HG03095 (cell line): Measurements from ENCODE around the gene C11orf86.

Experiments used
- ATAC-seq: cut with Tn5 transposase; IDR thresholded peaks from one replicate; pipeline ENCODE4 v1.9.1; 2021; ENCODE audit warnings: moderate library complexity; ENCODE audit not compliant: unreplicated experiment

Gene C11orf86

GRCh38 chr11:66966351-66966750, 8.8 kb upstream of the C11orf86 start:
- ATAC-seq, result no peak

- no peak for ATAC-seq
Observed at GRCh38 chr11:66967670-66968425, 7.3 kb upstream of the C11orf86 start.

DNA sequence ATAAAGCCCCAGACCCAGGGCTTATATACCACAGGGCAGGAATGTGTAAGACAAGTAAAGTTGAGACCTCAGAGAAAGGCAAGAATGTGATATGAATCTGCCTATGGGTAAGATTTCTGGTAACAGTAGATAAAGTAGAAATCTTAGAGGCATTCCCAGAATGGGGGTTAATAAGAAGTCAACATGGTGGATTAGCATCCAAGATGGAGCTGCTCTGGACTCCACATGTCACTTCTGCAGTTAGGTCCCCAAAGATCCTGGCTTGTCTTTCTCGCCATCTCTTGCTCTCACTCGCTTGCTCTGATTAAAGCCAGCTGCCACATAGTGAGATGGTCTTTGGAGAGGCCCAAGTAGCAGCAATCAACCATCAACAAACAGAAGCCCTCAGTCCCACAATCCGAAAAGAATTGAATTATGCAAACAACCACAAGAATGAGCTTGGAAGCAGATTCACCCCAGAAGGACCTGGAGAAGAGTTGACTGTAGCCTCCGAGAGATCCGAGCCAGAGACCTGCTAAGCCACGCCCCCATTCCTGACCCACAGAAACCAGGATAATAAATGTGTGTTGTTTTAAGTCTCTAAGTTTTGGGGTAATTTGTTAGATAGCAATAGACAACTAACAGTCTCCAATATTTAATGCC, 5.4 kb upstream of the C11orf86 start:
- ATAC-seq, result no peak

- ATAC-seq, result no peak
Observed at GRCh38 chr11:66970371-66970806, 4.7 kb upstream of the C11orf86 start.

DNA sequence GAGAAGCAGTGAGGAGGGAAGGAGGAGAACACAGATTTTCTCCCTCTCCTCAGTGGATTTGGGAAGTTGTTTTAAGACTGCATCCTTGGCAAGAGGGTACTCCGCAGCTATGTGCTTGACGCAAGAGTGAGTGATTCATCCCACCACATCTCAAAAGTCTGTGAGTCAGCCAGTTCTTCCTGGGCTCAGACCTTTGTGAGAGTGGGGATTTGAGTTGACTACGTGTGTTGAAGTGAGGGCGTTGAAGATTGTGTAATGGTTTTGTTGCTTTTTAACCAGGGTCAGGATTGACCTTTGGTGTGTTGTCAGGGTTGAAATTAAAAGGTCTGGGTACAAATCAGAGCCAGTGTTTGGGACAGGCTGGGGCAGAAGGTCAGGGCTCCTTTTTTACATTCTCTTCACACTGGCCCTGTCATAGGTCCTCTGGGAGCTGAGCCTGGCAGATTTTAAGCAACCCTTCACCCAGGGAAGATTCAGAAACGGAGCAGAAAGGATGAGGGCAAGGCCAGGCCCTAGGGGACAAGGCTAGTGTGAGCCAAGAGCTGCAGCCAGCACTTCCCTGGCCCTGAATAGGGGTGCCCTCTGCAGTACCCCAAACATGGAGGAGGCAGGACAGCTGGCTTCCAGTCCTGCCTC, 4.2 kb upstream of the C11orf86 start:
- no peak for ATAC-seq

- no peak for ATAC-seq
Observed at GRCh38 chr11:66971488-66971887, 3.6 kb upstream of the C11orf86 start.

GRCh38 chr11:66973956-66974580, 1.0 kb upstream of the C11orf86 start:
- no peak for ATAC-seq

DNA sequence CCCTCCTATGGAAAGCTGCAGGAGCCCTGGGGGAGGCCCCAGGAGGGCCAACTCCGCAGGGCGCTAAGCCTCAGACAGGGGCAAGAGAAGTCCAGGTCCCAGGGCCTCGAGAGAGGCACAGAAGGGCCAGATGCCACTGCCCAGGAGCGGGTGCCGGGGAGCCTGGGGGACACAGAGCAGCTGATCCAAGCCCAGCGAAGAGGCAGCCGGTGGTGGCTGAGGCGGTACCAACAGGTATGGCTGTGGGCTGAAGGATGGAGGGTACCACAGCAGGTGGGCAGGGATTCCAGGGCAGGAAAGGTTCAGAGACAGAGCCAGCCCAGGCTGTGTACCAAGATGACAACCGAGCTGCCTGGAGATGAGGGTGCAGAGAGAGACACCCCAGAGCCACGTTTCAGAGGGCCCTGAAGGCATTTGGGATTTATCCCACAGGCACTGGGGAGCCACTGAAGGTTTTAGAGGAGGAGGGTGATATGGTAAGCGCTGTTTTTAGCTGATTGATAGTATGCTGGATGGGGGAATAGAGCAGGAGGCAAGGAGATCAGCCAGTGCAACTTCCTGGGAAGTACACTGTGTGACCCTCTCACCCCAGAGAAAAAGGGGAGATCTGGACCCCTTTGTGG, 412 bp downstream of the C11orf86 start:
- no peak for ATAC-seq

DNA sequence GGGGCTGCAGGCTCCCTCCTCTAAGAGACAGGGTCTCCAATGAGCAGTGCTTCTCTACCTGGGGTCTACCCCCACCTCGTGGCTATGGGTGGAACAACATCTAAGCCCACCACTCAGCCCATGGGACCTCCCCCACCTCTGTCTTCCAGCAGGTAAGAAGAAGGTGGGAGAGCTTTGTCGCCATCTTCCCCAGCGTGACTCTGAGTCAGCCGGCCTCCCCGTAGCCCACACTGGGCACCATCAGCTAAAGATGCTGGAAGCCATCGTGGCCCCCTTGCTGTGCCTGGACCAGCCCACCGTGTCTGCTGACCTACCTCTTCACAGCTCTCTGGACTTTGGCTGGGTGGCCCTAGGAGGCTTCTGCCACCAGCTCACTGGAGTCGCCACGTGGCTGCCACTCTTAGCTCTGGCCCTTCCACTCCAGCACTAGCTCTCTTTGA, 944 bp downstream of the C11orf86 start:
- no peak for ATAC-seq

DNA sequence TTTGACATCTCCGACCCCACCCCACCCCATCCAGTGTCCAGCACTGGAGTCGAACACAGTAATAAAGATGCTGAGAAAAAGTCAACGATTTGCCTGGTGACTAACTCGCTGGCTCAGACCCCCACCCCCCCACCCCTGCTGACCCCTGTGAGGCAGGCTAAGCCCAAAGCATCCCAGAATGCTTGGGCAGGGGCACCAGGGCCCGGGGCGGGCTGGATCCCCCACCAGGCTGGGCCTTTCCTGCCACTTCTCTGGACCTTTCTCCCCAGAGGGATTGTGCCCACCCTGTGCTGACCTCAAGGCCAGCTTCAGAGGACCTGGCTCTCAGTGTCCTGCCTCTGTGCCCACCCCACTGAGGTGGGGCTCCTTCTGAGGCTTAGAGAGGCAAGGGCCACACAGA, 1.8 kb downstream of the C11orf86 start:
- no peak for ATAC-seq

DNA sequence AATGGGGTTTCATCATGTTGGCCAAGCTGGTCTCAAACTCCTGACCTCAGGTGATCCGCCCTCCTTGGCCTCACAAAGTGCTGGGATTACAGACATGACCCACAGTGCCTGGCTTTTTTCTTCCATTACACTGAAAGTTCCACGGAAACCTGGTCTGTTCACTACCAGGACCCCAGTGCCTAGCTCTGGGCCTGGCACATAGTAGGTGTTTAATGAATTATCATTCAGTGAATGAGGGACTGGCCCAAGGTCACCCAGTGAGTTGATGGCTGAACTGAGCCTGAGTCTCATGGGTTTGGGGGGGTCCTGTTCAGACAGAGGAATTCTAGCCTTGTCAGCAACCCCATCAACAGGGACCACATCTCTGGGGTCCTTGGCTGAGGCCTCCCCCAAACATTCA, 3.1 kb downstream of the C11orf86 start:
- no peak for ATAC-seq

DNA sequence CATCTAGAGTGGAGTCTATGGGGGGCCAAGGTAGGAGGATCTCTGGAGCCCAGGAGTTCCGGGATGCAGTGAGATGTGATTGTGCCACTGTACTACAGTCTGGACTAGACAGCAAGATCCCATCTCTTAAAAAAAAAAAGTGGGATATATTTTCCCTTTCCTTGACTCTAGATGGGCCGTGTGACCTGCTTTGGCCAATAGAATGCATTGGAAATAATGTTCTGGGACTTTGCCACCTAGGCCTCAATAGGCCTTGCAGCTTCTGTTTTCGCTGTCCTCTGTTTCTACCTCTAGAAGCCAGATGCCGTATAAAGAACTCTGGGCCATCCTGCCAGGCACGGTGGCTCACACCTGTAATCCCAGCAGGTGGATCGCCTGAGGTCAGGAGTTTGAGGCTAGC, 3.6 kb downstream of the C11orf86 start:
- no peak for ATAC-seq

GRCh38 chr11:66979336-66979980, 4.4 kb downstream of the C11orf86 start:
- ATAC-seq, result no peak

DNA sequence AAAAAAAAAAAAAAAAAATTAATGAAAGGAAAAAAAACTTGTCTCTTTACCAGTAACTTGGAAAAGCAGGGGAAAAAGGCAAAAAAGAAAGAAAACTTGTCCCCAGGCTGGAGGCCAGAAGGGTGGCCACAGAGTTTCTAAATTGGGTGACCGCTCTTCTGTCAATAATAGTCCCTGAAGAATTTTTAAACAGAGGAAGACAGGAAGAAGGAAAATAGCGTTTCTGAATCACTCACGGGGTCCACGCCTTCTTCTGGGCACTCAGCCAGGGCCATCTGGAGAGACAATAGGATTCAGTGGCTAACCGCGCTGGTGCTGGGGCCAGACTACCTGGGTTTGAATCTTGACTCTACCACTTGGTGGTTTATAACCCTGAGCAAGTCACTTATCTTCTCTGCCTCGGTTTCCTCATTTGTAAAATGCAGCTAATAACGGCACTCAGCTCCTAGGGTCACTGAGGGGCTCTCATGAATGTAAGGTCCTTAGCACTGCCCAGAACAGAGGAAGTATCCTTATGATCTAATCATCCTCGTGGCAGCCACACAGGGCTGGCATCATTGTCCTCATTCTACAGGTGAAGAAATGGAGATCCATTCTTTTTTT, 7.0 kb downstream of the C11orf86 start:
- no peak for ATAC-seq

DNA sequence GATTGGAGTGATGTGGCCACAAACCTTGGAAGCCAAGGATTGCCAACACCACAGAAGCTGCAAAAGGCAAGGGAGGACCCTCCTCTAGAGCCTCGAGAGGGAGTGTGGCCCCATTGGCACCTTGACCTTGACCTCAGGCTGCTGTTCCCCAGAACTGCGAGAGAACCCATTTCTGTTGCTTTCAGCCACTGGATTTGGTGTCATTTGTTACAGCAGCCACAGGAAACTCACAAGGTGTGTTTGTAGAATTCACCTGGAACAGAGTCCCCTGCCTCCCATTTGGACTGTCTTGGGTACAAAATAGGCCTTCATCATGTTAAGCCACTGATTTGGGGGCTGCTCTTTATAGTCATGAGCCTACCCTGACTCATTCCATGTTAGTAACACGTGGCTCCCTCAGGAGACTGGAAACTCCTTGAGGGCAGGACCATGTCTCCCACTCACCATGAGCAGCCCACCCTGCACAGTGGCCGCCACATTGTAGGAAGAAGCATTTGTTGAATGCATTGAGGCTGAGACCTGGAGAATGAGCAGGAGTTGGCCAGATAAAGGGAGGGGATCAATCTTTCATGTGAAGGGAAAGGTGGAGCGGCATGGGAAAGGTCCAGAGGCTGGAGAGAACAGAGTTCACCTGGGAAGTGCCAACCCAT, 8.3 kb downstream of the C11orf86 start:
- ATAC-seq, result no peak

DNA sequence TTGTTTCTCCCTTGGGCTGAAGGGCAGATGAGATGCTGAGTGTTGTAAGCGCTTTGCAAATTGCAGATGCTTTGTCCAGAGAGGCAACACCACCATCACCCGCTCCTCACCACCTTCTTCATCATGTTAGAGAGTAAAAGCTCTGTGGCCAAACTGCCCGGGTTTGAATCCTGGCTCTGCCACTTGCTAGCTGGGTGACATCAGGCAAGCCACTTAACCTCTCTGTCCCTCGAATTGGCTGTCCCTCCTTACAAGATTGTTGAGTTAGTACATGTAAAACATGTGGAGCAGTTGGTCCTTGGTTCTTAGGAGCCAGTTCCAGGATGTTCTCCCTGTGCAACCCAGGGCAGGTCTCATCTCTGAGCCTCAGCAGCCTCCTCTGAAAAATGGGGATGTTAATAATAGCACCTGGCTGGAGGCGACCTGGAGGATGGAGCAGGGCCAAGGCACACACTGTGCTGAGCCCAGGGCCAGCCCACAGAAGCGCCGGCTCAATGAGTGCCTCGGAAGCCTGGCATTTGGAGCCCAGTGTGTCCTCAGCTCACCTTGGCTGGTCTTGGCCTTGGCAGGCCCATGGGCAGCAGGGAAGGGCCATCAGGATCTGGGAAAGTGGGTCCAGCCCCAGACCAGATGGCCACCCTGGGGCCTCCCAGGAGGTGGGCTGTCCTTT, 10.5 kb downstream of the C11orf86 start:
- ATAC-seq, result no peak

DNA sequence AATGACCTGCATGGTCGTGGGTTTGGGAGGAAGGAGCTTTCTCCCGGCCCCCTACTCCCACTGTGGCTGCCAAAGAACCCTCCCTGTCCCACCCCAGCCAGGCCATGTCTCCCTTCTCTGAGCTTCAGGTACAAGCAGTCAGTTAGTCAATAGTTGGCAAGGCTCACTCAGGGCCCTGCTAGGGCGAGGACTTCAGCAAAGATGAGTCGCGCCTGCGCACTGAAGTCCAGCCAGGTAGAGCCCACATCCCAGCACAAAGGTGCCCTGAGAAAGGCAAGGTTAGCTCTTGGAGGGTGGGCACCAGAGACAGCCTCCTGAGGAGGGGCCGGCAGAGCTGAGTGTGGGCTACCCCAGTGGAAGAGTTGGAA, 11.1 kb downstream of the C11orf86 start:
- ATAC-seq, result no peak

DNA sequence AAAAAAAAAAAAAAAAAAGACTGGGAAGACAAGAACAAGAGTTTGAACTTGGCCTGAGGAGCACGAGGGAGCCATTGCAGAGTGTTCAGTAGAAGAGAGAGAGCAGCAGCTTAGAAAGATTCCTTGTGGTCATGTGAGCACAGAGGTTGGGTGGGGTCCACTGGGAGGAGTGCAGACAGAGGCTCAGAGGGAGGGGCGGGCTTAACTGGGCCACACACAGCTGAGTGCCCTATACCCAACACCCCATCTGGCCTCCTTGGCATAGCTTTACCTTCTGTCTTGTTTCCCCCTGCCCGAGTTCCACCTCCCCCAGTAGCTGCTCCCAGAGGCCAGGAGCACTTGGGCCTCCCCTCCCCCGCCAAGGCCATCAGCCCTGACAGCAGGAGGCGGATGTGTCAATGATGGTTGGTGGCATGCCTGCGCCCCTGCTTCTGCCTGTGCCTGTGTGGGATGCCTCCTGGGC, 12.1 kb downstream of the C11orf86 start:
- ATAC-seq, result no peak

GRCh38 chr11:66987924-66988637, 13.0 kb downstream of the C11orf86 start:
- ATAC-seq, result no peak
